SK-N-MC (cell line): ENCODE measurements around the gene C22orf15.

Experiments
- EZH2 ChIP-seq: fragments of 200-600 bp; sonication (generic); IDR thresholded peaks from one replicate; pipeline ENCODE4 v1.6.1; 2017; ENCODE audit warnings: antibody characterized with exemption
- FOXP2 ChIP-seq: optimal IDR thresholded peaks from 2 replicates; pipeline ENCODE3; 2011; ENCODE audit warnings: mild to moderate bottlenecking, moderate library complexity; ENCODE audit not compliant: insufficient read depth; ENCODE audit errors: extremely low read length, control extremely low read depth
- POLR2AphosphoS5 ChIP-seq: IDR thresholded peaks from 2 replicates; pipeline ENCODE4 v1.6.1; 2012; ENCODE audit warnings: mild to moderate bottlenecking, low read depth, low read length, borderline replicate concordance

- TF ChIP-seq POLR2AphosphoS5 (no peak), EZH2 (no peak), FOXP2 (no peak)
These were observed 2.7 kb upstream of the C22orf15 start for GRCh38 chr22:23760056-23760455.
